Right forelimb (tissue), 1 donor: ENCODE data around the gene CIDEC.
A peak's percentile ranks its signal among the peaks of the same experiment; 100 is the strongest.

Experiments used
- DNase-seq: peaks from one replicate; pipeline ENCODE4 v3.0.0-alpha.2; 2018

CIDEC gene, protein sequence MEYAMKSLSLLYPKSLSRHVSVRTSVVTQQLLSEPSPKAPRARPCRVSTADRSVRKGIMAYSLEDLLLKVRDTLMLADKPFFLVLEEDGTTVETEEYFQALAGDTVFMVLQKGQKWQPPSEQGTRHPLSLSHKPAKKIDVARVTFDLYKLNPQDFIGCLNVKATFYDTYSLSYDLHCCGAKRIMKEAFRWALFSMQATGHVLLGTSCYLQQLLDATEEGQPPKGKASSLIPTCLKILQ

DNA sequence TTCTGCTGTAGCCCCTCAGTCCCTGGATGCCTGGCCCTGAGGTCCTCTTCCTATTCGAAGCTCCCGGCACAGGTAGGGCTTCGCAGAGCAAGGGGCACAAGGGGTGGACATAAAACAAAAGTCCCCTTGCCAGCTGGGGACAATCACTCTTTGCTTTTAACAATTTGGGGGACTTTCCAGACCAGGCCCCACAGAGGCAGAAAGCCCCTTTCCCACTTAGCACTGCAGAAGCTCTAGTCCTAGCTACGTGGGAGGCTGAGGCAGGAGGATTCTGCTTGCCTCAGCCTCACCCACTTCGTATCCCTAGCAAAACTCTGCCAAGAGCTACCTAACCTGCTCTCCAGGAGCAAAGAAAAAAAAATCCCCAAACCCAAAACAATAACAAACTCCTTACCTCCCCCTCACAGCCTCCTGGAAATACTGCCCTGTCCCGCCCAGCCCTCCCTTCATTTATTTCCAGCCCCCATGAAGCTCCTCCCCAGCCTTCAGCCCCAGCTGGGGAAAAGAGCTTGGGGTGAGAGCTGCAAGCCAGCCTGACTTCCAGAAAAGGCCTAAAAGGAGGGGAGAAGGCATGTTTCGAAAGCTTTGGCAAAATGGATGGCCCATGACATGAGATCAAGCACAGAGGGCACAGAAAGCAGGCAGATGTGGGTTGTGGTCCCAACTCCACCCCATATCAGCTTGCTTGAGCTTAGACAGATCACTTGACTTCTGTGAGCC lies at the start of gene CIDEC:
Gene CIDEC, minus strand, starts transcription at position 424 of the 720 bp plus-strand sequence. CDS start 1,767 bp downstream, outside the sequence.
- no peak for DNase-seq

DNA sequence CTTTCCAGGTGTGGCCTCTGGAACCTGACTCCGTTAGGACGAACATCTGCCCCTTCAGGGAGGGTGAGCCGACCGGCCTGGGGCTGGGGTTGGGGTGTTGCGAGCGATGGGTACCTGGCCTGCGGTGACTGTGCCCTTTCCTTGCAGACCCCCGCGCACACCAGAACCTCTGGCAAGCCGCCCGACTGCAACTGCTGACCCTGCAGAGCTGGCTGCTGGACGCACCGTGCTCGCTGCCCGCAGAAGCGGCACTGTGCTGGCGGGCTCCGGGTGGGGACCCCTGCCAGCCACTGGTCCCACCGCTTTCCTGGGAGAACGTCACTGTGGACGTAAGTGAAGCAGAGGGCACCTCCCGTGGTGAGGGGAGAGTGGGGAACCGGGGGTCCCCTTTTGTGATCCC lies 48.1 kb upstream of the CIDEC start:
- DNase-seq = no peak

DNA sequence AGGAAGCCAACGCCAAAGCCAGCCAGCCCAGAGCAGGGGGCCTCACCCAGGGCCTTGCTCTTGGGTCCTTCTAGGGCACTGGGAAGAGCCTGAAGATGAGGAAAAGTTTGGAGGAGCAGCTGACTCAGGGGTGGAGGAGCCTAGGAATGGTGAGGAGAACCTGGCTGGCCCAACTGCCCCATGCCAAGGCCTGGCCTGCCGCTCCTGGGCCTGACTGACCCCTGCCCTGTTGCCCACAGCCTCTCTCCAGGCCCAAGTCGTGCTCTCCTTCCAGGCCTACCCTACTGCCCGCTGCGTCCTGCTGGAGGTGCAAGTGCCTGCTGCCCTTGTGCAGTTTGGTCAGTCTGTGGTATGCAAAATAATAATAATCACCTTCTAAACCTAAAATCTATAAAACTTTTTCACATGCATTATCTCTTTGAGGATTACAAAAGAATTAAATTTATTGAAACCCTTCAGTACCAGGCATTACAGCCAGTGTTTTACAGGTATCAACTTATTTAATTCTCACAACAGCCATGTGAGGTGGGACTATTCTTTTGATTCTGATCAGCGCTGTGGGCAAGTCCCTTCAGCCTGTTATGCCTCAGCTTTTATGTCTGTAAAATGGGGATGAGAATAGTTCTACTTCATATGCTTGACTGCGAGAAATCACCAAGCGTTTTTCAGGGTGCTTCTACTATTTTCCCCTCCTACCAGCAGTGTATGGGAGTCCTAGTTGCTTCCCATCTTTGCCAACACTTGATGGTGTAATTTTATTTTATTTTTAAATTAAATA lies 38.4 kb upstream of the CIDEC start:
- no peak for DNase-seq

DNA sequence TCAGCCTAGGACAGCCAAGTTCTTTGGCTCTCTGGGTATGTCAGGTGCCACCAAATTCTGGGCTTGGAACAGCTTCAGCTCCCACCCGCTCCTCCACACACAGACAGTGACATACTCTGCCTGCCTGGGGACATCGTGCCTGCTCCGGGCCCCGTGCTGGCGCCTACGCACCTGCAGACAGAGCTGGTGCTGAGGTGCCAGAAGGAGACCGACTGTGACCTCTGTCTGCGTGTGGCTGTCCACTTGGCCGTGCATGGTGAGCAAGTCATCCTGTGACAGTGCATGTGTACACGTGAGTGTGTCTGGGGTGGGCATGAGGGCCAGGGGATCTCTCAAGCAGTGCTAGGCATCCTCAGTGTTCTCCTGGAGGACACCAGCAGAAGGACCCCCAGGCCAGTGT lies 37.8 kb upstream of the CIDEC start:
- no peak for DNase-seq

DNA sequence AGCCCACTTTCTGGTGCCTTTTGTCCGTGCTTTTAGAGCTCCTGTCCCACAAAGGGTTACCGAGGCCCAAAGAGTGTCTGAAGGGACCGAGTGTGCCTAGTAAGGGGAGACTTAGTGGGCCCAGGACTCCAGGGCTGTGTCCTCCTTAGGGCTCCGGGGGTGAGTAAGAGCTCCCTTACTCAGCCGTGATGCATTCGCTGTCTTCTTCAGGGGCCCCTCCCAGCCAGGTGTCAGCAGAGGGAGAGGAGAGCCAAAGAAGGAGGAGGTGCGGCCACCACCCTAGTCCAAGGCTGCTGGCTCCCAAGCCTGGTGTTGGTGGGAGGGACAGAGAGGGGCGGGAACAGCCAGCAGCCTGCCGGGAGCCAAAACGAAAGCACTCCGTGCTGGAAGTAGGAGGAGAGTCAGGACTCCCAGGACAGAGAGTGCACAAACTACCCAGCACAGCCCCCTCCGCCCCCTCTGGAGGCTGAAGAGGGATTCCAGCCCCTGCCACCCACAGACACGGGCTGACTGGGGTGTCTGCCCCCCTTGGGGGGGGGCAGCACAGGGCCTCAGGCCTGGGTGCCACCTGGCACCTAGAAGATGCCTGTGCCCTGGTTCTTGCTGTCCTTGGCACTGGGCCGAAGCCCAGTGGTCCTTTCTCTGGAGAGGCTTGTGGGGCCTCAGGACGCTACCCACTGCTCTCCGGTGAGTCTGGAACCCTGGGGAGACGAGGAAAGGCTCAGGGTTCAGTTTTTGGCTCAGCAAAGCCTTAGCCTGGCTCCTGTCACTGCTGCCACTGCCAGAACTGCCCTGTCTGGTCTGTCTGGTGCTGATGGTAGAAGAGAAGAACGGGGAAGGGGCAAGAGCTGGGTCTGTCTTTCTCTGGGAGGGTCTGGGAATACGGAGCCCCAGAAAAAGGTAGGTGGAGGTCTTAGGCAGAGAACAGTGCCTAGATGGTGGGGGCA lies 37.0 kb upstream of the CIDEC start, which contains the start of gene IL17RC:
Gene IL17RC, plus strand, starts transcription at position 365 of the 947 bp plus-strand sequence. Its CDS starts 218 bp downstream, at position 583.
- peak; percentile 89 for DNase-seq

DNA sequence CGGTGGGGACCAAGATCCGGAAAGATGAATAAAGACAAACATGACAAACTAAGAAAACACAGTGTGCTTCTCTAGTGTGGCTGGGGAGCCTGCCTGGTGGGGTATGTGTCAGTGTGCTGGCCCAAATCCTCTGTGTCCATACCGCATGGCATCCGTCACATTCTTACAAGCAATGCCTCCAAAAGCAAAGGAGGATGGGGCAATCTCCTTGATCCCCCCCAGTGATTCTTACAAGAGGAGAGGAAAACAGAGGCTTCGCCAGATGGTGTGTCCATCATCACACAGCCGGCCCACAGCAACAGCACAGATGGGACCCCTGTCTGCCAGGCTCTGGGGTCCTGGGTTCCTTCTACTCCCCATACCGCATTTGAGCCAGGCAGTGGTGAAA lies 36.3 kb upstream of the CIDEC start:
- no peak for DNase-seq

DNA sequence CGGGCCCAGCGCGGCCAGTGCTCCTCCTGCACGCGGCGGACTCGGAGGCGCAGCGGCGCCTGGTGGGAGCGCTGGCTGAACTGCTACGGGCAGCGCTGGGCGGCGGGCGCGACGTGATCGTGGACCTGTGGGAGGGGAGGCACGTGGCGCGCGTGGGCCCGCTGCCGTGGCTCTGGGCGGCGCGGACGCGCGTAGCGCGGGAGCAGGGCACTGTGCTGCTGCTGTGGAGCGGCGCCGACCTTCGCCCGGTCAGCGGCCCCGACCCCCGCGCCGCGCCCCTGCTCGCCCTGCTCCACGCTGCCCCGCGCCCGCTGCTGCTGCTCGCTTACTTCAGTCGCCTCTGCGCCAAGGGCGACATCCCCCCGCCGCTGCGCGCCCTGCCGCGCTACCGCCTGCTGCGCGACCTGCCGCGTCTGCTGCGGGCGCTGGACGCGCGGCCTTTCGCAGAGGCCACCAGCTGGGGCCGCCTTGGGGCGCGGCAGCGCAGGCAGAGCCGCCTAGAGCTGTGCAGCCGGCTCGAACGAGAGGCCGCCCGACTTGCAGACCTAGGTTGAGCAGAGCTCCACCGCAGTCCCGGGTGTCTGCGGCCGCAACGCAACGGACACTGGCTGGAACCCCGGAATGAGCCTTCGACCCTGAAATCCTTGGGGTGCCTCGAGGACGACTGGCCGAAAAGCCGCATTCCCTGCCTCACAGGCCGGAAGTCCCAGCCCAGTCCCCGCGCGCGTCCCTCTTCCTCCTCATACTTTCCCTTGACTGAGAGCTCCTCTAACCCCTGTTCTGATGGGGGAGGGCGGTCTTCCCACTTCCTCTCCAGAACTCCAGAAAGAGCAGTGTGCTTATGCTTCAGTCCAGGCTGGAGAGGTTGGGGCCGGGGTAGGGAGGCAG lies 35.4 kb upstream of the CIDEC start:
- peak; percentile 85 for DNase-seq

DNA sequence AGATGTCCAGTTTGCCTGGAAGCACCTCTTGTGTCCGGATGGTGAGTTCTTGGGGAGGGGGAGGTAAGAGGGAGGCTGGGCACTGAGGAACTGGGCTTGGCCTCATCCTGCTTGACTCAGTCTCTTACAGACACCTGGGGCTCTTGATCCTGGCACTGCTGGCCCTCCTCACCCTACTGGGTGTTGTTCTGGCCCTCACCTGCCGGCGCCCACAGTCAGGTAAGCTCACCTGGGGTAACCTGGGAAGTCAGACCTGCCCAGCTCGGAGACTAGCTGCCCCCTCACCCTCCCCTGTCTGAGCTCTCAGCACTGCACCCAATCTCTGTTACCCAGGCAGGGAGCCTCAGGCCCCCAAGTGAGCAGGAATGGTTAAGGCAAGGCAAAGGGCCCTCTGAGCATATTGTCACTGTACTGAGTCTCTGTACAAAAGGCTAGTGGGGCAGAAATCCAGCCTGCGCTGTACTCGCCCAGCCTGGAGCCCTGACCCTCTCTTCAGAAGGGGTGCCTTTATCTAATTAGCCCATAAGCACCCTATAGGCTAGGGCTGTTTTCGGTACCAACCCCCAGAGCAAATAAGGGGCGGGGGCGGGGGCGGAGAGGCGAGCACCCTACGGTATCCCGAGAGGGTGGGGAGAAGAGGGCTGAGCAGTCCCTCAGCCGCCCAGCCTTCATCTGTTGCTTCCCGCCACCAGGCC lies 34.7 kb upstream of the CIDEC start:
- no peak for DNase-seq

DNA sequence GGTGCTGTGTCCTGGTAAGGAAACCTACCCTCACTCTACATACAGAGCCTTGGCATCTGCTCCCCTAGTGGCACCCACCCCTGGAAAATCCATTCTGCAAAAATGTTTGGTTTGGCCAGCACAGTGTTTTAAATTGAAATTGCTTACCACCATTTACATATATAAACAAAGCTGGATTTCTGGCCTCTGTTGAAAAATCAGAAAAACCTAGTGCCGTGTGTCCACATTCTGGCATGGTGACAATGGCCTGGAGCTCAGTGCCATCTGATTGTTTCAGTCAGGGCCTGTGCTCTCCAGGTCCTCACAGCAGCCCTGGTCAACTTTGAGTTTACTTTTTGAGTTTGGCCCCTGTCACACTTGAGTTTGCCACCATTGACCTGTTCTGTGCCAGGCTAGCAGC lies 34.0 kb upstream of the CIDEC start:
- DNase-seq = no peak

DNA sequence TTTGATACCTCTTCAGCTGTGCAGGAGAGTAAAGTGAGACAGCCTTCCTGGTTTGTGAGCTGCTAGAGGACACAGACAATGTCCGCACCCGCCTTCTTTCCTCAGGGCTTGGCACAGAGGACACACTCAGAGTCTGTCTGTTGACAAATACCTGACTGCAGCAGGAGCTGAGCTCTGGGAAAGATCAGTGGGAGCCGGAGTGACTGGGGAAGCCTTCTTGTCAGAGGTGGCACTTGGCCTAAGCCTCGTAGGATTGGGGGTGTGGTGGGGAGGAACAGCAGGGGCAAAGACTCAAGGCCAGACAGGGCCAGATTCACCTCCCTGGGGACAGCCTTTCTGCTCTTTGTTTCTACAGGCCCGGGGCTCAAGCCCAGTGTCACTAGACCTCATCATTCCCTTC lies 33.5 kb upstream of the CIDEC start:
- no peak for DNase-seq

DNA sequence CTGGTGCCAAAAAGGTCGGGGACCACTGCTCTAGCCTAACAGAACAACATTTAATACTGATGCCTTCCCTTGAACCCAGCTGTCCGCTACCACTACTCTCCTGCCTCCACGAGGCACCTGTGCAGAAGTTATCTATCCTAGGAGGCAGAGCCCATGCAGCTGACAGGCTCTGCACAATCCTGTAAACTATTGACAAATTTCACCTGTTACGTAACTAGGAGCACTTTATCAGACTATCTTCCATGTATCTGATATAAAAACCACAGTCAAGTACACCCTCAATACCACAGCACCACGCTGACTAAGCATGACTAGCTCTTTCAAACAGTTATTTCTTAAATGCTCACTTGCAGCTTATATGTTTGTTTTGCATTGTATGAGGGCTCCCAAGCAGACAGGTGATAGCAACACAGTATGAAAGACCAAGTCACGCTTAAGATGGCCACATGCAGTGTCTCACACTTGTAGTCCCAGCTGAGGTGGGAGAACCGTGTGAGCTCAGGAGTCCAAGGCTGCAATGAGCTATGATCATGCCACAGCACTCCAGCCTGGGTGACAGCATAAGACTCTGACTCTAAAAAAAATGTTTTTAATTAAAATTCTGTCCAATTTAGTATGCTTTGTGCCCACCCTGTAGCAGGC lies 32.4 kb upstream of the CIDEC start:
- DNase-seq = no peak

DNA sequence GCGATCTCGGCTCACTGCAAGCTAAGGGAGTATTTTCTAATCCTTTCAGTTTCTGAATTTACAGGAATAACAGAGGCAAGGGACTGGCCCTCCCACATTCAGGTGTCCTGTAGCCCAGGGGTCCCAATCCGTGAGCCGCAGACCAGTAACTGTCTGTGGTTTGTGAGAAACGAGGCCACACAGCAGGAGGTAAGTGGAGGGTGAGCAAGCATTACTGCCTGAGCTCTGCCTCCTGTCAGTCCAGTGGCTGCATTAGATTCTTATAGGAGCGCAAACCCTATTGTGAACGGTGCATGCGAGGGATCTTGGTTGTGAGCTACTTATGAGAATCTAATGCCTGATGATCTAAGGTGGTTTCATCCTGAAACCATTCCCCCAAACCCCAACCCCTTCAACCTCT lies 31.8 kb upstream of the CIDEC start:
- DNase-seq = no peak

DNA sequence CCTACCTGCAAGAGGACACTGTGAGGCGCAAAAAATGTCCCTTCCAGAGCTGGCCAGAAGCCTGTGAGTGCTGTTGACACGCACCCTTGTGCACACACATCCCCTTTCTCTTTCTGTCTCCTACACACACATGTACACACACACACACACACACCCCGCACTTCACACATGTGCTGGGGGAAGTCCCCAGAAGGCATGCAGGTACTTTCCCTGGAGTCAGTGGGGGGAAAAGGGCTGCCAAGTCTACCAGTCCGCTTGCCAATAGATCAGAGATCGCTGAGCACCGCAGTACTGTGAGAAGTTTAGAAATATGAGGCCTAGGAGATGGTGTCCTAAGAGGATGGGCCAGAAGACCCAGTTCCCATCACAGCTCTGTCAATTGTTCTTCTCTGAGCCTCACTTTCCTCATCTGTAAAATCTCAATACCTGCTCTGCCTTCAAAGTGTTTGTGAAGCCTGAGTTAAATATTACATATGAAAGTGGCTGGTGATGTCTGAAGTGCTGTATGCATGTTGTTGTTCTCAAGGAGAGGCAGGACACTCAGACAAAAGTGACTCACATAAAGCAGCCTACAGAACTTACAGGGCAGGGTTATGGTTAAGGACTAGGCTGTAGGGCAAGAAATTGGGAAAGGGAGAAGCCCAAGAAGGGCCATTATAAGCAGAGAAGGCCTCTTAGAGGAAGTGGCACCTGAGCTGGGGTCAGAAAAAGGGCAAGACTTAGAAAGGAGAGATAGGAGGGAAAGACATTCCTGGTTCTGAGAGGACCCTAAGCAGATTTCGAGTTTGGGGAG lies 29.4 kb upstream of the CIDEC start:
- no peak for DNase-seq

DNA sequence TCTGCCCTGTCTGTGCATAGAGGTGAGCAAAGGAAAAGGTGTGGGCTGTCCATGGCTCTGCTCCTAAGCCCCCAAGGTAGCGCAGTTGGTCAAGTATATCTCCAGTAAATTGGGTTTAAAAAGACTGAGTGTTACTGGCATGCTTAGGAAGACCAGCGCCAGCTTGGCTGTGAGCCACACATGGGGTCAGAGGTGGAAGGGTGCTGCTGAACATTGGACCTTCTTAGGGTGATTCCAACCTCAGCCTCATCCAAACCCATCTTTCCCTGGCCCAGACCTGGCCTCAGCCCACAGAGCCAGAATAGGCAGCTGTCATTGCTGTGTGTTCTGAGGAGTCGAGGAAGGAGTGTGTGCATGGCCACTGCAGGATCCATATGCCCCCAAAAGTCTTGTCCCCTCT lies 28.2 kb upstream of the CIDEC start:
- no peak for DNase-seq

DNA sequence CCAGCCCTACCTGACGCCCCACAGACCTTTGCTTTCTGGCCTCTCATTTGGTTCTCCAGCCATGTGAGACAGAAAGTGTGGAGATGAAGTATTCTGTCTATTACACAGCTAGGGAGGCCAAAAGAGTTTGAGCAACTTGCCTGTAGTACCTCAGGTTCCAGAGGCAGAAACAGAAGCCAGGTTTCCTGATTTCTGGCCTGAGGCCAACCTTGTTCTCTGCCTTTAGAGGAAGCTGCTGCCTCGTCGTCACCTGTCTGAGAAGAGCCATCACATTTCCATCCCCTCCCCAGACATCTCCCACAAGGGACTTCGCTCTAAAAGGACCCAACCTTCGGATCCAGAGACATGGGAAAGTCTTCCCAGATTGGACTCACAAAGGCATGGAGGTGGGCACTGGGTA lies 26.4 kb upstream of the CIDEC start:
- DNase-seq = no peak

DNA sequence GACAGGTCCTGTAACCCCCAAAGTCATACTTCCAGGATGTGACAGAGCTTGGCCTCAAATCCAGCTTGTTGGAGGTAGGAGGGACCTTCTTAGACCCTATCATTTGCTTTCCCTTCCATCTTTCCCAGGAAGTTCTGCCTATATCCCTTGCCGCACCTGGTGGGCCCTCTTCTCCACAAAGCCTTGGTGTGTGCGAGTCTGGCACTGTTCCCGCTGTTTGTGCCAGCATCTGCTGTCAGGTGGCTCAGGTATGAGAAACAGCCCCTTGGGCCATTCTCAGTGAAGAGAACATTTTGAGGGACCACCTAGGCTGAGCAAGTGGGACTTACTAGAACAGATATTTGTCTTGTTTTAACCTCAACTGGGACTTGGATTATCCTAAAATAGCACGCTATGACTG lies 23.9 kb upstream of the CIDEC start:
- no peak for DNase-seq

DNA sequence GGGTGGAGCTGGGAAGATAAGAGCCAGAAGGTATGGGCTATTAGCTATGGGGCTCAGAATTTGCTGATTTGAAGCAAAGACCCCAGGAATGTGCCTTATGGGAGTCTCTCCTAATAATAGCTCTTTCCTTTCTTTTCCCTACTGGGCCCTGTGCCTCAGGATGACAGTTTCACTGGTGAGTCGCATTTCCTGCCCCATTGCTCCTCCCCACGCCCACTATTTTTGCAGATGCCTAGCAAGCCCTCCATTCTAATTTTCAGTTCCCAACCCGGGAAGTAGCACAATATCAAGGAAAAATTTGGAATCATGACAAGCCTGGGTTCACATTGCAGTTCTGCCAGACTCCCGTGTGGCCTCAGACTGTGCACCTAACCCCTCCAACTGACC lies 23.2 kb upstream of the CIDEC start:
- DNase-seq = no peak

DNA sequence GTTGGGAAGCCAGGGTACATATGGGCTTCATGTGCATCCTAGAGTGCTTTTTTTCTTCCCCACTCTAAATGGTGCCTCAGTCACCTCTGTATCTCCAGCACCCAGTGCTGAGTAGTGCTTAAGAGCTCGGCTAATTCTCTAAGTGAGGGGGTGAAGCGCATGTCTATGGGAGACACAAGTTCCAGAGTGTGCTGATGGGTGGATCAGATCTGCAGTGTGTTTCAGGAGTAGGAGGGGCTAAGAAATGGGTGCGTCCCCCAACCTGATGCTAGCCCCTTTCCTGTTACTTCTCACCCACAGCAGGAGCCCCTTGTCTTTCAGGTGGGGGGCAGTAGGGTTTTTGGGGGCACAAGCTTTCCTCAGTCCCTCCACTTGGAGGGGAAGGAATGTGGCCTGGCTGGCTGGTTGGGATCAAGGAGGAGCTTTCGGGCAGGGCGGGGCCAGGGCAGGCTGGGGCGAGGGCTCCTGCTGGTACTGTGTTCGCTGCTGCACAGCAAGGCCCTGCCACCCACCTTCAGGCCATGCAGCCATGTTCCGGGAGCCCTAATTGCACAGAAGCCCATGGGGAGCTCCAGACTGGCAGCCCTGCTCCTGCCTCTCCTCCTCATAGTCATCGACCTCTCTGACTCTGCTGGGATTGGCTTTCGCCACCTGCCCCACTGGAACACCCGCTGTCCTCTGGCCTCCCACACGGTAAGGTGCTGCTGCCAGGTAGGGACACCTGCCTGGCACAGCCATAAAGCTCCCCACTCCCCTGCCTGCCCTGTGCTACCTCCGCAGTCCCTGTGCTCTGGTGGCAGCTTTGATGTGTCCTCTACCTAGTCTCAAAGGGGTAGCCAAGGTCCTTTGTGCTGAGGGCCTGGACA lies 22.6 kb upstream of the CIDEC start, which contains the start of gene IL17RE:
Gene IL17RE, plus strand, starts transcription at position 477 of the 866 bp plus-strand sequence. Its CDS starts 85 bp downstream, at position 562.
- DNase-seq = no peak
